SU-DHL-6 (cell line): ENCODE measurements around the gene DSCAML1.

ENCODE experiments used
- EZH2phosphoT487 ChIP-seq: fragments of 200-600 bp; sonication (generic), shearing (Covaris generic); conservative IDR thresholded peaks from 2 replicates; pipeline ENCODE4 v1.6.1; 2018; ENCODE audit warnings: mild to moderate bottlenecking, antibody characterized with exemption, low read length, moderate library complexity, mixed read lengths
- TF ChIP-seq, protein P1 (sequence below): fragments of 200-600 bp; sonication (generic); IDR thresholded peaks from one replicate; pipeline ENCODE4 v1.5.1; 2017; ENCODE audit warnings: antibody characterized with exemption, mild to moderate bottlenecking, low read length, moderate library complexity; ENCODE audit not compliant: insufficient read depth, poor library complexity, severe bottlenecking

GRCh38 chr11:117839936-117840813 lies 43.2 kb upstream of the DSCAML1 start:
- TF ChIP-seq, protein P1, sequence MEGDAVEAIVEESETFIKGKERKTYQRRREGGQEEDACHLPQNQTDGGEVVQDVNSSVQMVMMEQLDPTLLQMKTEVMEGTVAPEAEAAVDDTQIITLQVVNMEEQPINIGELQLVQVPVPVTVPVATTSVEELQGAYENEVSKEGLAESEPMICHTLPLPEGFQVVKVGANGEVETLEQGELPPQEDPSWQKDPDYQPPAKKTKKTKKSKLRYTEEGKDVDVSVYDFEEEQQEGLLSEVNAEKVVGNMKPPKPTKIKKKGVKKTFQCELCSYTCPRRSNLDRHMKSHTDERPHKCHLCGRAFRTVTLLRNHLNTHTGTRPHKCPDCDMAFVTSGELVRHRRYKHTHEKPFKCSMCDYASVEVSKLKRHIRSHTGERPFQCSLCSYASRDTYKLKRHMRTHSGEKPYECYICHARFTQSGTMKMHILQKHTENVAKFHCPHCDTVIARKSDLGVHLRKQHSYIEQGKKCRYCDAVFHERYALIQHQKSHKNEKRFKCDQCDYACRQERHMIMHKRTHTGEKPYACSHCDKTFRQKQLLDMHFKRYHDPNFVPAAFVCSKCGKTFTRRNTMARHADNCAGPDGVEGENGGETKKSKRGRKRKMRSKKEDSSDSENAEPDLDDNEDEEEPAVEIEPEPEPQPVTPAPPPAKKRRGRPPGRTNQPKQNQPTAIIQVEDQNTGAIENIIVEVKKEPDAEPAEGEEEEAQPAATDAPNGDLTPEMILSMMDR: no peak
- TF ChIP-seq EZH2phosphoT487: no peak
